ENCODE results near the gene TSSK1B. TPM values are rescaled to one million over a fixed set of nuclear protein-coding genes. Genes with fewer than 3 reads are reported as not detected.
"Not testable (repeated sequence)": the region's sequence is repeated elsewhere in the genome, so short reads cannot be mapped to it uniquely, and the experiment has no call there.

TSSK1B gene
- 2.1 TPM for total RNA-seq

- DNase-seq (ENCODE audit: low spot score), result no peak
Observed at GRCh38 chr5:113434889-113435288, at the start of gene TSSK1B. TSS of gene TSSK1B (minus strand) at chr5:113434989. CDS start at chr5:113434839, 150 bp downstream.

- no peak for DNase-seq (ENCODE audit: low spot score)
Observed at GRCh38 chr5:113480243-113480642, 45.5 kb upstream of the TSSK1B start.

GRCh38 chr5:113478691-113479090, 43.9 kb upstream of the TSSK1B start:
- DNase-seq (ENCODE audit: low spot score), result no peak

GRCh38 chr5:113474100-113474728, 39.4 kb upstream of the TSSK1B start:
- DNase-seq (ENCODE audit: low spot score), result no peak

- no peak for DNase-seq (ENCODE audit: low spot score)
Observed at GRCh38 chr5:113463032-113463431, 28.2 kb upstream of the TSSK1B start.

- not testable (repeated sequence) for DNase-seq (ENCODE audit: low spot score)
Observed at GRCh38 chr5:113457106-113457505, 22.3 kb upstream of the TSSK1B start.

GRCh38 chr5:113452941-113453340, 18.2 kb upstream of the TSSK1B start:
- no peak for DNase-seq (ENCODE audit: low spot score)

GRCh38 chr5:113451797-113452196, 17.0 kb upstream of the TSSK1B start:
- no peak for DNase-seq (ENCODE audit: low spot score)

GRCh38 chr5:113450929-113451328, 16.1 kb upstream of the TSSK1B start:
- DNase-seq (ENCODE audit: low spot score), result no peak

- DNase-seq (ENCODE audit: low spot score), result no peak
Observed at GRCh38 chr5:113450462-113450861, 15.7 kb upstream of the TSSK1B start.

- no peak for DNase-seq (ENCODE audit: low spot score)
Observed at GRCh38 chr5:113448252-113448651, 13.5 kb upstream of the TSSK1B start.

GRCh38 chr5:113447498-113448050, 12.8 kb upstream of the TSSK1B start:
- DNase-seq (ENCODE audit: low spot score), result no peak

- DNase-seq (ENCODE audit: low spot score), result no peak
Observed at GRCh38 chr5:113446358-113446927, 11.7 kb upstream of the TSSK1B start.

GRCh38 chr5:113437111-113437510, 2.3 kb upstream of the TSSK1B start:
- DNase-seq (ENCODE audit: low spot score), result no peak

- no peak for DNase-seq (ENCODE audit: low spot score)
Observed at GRCh38 chr5:113435575-113435974, 786 bp upstream of the TSSK1B start.

- DNase-seq (ENCODE audit: low spot score), result no peak
Observed at GRCh38 chr5:113433862-113434612, 752 bp downstream of the TSSK1B start.

GRCh38 chr5:113433071-113433470, 1.7 kb downstream of the TSSK1B start:
- no peak for DNase-seq (ENCODE audit: low spot score)

- DNase-seq (ENCODE audit: low spot score), result no peak
Observed at GRCh38 chr5:113427871-113428574, 6.8 kb downstream of the TSSK1B start.

- peak; percentile 55 for DNase-seq (ENCODE audit: low spot score)
Observed at GRCh38 chr5:113425909-113426308, 8.9 kb downstream of the TSSK1B start.

GRCh38 chr5:113421693-113422092, 13.1 kb downstream of the TSSK1B start:
- no peak for DNase-seq (ENCODE audit: low spot score)

GRCh38 chr5:113405530-113405929, 29.3 kb downstream of the TSSK1B start:
- DNase-seq (ENCODE audit: low spot score), result no peak

- DNase-seq (ENCODE audit: low spot score), result no peak
Observed at GRCh38 chr5:113404269-113404668, 30.5 kb downstream of the TSSK1B start.
